GM12878 (cell line): ENCODE data around the gene CMSS1. TPM values are rescaled to one million over a fixed set of nuclear protein-coding genes. Genes with fewer than 3 reads are reported as not detected.

Experiments
- ATAC-seq: fragments of 200-7000 bp; cut with Tn5 transposase; 3 replicates; pipeline ENCODE4 v1.9.1; 2020; ENCODE audit warnings: mild to moderate bottlenecking, moderate library complexity
- BruUV-seq: library from RNA; stranded (reverse); fragments of 400-500 nt; replicated peaks from 2 replicates; lab custom pipeline; 2021; lab: Mats Ljungman, UMichigan
- CTCF ChIA-PET: fragments of 300-600 bp; sonication (Branson Sonifier 250); formaldehyde crosslinking; extraction: SDS; loops from one replicate; lab custom pipeline; 2021; ENCODE audit warnings: inconsistent platforms; lab: Yijun Ruan, JAX
- POLR2A ChIA-PET: fragments of 350-600 bp; formaldehyde crosslinking; extraction: SDS; loops from one replicate; lab custom pipeline; 2021; ENCODE audit warnings: inconsistent platforms; lab: Charles Lee
- RAD21 ChIA-PET: fragments of 300-600 bp; sonication (Branson Sonifier 250); formaldehyde crosslinking; loops from one replicate; lab custom pipeline; 2023; ENCODE audit warnings: antibody characterized with exemption; ENCODE audit not compliant: unreplicated experiment; lab: Charles Lee
- SMC1A ChIA-PET: fragments of 300-600 bp; sonication (Branson Sonifier 250); formaldehyde crosslinking; loops from one replicate; lab custom pipeline; 2023; ENCODE audit not compliant: unreplicated experiment, uncharacterized antibody; lab: Charles Lee
- DNase-seq: peaks from one replicate; pipeline ENCODE4 v3.0.0-alpha.2; 2011; ENCODE audit warnings: low read depth, low spot score
- FAIRE-seq: peaks from 3 replicates; lab custom pipeline; 2011; peaks lifted over from hg19 to GRCh38; lab: Jason Lieb, UNC
- H2AFZ ChIP-seq: 2 replicates; pipeline ENCODE4 v1.6.0; 2011; ENCODE audit warnings: low read depth, low read length, control low read depth; ENCODE audit not compliant: control insufficient read depth
- H3K27ac ChIP-seq: 2 replicates; pipeline ENCODE4 v1.5.1; 2011; ENCODE audit warnings: control low read depth; ENCODE audit not compliant: control insufficient read depth, insufficient read depth
- H3K27me3 ChIP-seq, 2 experiments: replicated peaks in 1 of 2; 2 replicates each; pipeline versions ENCODE4 v1.6.0 to v1.6.1; 2011; ENCODE audit warnings: low read length in 1 of 2; ENCODE audit not compliant: control insufficient read depth in 2 of 2, insufficient read depth in 2 of 2
- H3K36me3 ChIP-seq, 2 experiments: 2 replicates each; pipeline ENCODE4 v1.5.1; 2011; ENCODE audit warnings: low read length in 1 of 2; ENCODE audit not compliant: control insufficient read depth in 2 of 2, insufficient read depth in 2 of 2
- H3K4me1 ChIP-seq: 2 replicates; pipeline ENCODE4 v1.6.1; 2011; ENCODE audit warnings: mild to moderate bottlenecking, low read length, moderate library complexity, mixed read lengths; ENCODE audit not compliant: control insufficient read depth, insufficient read depth
- H3K4me2 ChIP-seq: 2 replicates; pipeline ENCODE4 v1.6.0; 2011; ENCODE audit warnings: control low read depth; ENCODE audit not compliant: control insufficient read depth, insufficient read depth
- H3K4me3 ChIP-seq: fragments of 200-600 bp; sonication (generic); 2 replicates; pipeline ENCODE4 v1.5.1; 2016
- H3K79me2 ChIP-seq: 2 replicates; pipeline ENCODE4 v1.6.0; 2011; ENCODE audit warnings: low read length; ENCODE audit not compliant: control insufficient read depth, insufficient read depth
- H3K9ac ChIP-seq: 2 replicates; pipeline ENCODE4 v1.8.0; 2011; ENCODE audit warnings: low read length, control low read depth, mixed read lengths; ENCODE audit not compliant: control insufficient read depth, insufficient read depth
- H3K9me3 ChIP-seq: replicated peaks from 3 replicates; pipeline ENCODE4 v1.5.1; 2011; ENCODE audit warnings: mild to moderate bottlenecking, low read length; ENCODE audit not compliant: control insufficient read depth, insufficient read depth
- H4K20me1 ChIP-seq: 2 replicates; pipeline ENCODE4 v1.6.0; 2011; ENCODE audit not compliant: control insufficient read depth, insufficient read depth
- ATF3 ChIP-seq: IDR thresholded peaks from 2 replicates; pipeline ENCODE4 v1.6.1; 2011; ENCODE audit warnings: low read depth, mild to moderate bottlenecking, low read length, moderate library complexity, borderline replicate concordance; ENCODE audit errors: extremely low read depth
- BACH1 ChIP-seq: fragments of 450-650 bp; IDR thresholded peaks from 2 replicates; pipeline ENCODE4 v1.6.1; 2017; ENCODE audit warnings: mild to moderate bottlenecking, borderline replicate concordance
- EP300 ChIP-seq, 2 experiments: fragments of 150-350 bp in 1 of 2; IDR thresholded peaks; 2 replicates each; pipeline ENCODE4 v1.6.1; 2011 to 2012; ENCODE audit warnings: low read depth in 2 of 2, low read length in 2 of 2, borderline replicate concordance in 1 of 2, improper control_type of control experiment in 1 of 2, inconsistent platforms in 1 of 2; ENCODE audit not compliant: control insufficient read depth in 1 of 2
- ESRRA ChIP-seq: IDR thresholded peaks from 2 replicates; pipeline ENCODE4 v1.6.1; 2012; ENCODE audit warnings: mild to moderate bottlenecking, low read length, improper control_type of control experiment
- EZH2 ChIP-seq: IDR thresholded peaks from 2 replicates; pipeline ENCODE4 v1.6.1; 2012; ENCODE audit warnings: low read depth, mild to moderate bottlenecking, control low read depth, inconsistent platforms, low read length, borderline replicate concordance; ENCODE audit not compliant: control insufficient read depth
- FOS ChIP-seq: IDR thresholded peaks from 3 replicates; pipeline ENCODE4 v1.6.1; 2011; ENCODE audit warnings: borderline replicate concordance; ENCODE audit not compliant: insufficient read length; ENCODE audit errors: extremely low read depth
- KDM1A ChIP-seq: fragments of 200-600 bp; sonication (generic); IDR thresholded peaks from 2 replicates; pipeline ENCODE4 v1.6.1; 2016; ENCODE audit warnings: borderline replicate concordance
- MXI1 ChIP-seq: fragments of 150-350 bp; IDR thresholded peaks from 2 replicates; pipeline ENCODE4 v1.6.1; 2011; ENCODE audit warnings: low read depth, mild to moderate bottlenecking, inconsistent platforms, low read length, improper control_type of control experiment
- NR2C2 ChIP-seq: IDR thresholded peaks from 2 replicates; pipeline ENCODE4 v1.6.1; 2011; ENCODE audit warnings: borderline replicate concordance, low read depth; ENCODE audit not compliant: control insufficient read depth, insufficient read length
- NRF1 ChIP-seq: conservative IDR thresholded peaks from 2 replicates; pipeline ENCODE4 v1.6.1; 2011; ENCODE audit warnings: mild to moderate bottlenecking, low read depth, low read length, improper control_type of control experiment
- PBX3 ChIP-seq: IDR thresholded peaks from 2 replicates; pipeline ENCODE4 v1.6.1; 2011; ENCODE audit warnings: mild to moderate bottlenecking, low read depth, low read length, moderate library complexity; ENCODE audit not compliant: insufficient replicate concordance
- SMAD1 ChIP-seq: fragments of 450-650 bp; IDR thresholded peaks from 2 replicates; pipeline ENCODE4 v1.6.1; 2018; ENCODE audit warnings: mild to moderate bottlenecking, low read depth; ENCODE audit not compliant: partially characterized antibody
- USF1 ChIP-seq: IDR thresholded peaks from 2 replicates; pipeline ENCODE4 v1.6.1; 2011; ENCODE audit warnings: borderline replicate concordance, low read depth, mild to moderate bottlenecking, moderate library complexity, mixed read lengths, low read length; ENCODE audit not compliant: insufficient read depth; ENCODE audit errors: extremely low read length
- YY1 ChIP-seq: IDR thresholded peaks from 2 replicates; pipeline ENCODE4 v1.6.1; 2011; ENCODE audit warnings: low read depth, mild to moderate bottlenecking, low read length
- WGBS: methylation state at CpG from one replicate; pipeline ENCODE4 v1.1.6; 2016; ENCODE audit warnings: low lambda C conversion rate; ENCODE audit not compliant: insufficient replicate concordance, insufficient coverage; ENCODE audit errors: missing lambda C conversion rate; 5-methylcytosine and 5-hydroxymethylcytosine counted together
- in situ Hi-C: fragments of 300-500 bp; cut with MboI; formaldehyde crosslinking; loops from 9 replicates; pipeline ENCODE4 v1.14.3; 2018; ENCODE audit warnings: mixed read lengths
- intact Hi-C: fragments of 100-400 bp; cut with micrococcal nuclease; formaldehyde crosslinking; loops from one replicate; pipeline ENCODE4 v1.14.2; 2022; ENCODE audit not compliant: unreplicated experiment
- polyA plus RNA-seq, 11 experiments: library from polyadenylated mRNA; depleted of rRNA in 4 of 11; unstranded in 6 of 11; stranded (reverse) in 5 of 11; fragments of >200 nt; fragmentation: Nextera tagmentation in 4 of 11; fragmentation: Illumina TruSeq in 1 of 11; extraction: Ambion mirVana in 4 of 11; extraction: Trizol in 1 of 11; gene quantifications; 1 replicate in 1 of 11; 2 replicates in 10 of 11; pipeline versions ENCODE4 v1.2.1 to v1.2.3, GENCODE V29; 2011 to 2016; ENCODE audit warnings: inconsistent platforms in 2 of 11, missing spikeins in 2 of 11, low read depth in 1 of 11
- total RNA-seq, 4 experiments: library from RNA; depleted of rRNA in 3 of 4; stranded (reverse); fragments of >200 nt in 3 of 4; fragmentation: Illumina TruSeq in 1 of 4; extraction: Trizol in 1 of 4; gene quantifications; 2 replicates each; pipeline versions ENCODE4 v1.2.1 to v1.2.3, GENCODE V29; 2013 to 2021

CMSS1 gene
- total and polyA plus RNA-seq, 10 of the 15 experiments (the other 5 are each of a cell fraction or from before 2014, with no cell fraction given), result 31.0 to 118 (median 70.1) TPM

- H3K27me3 ChIP-seq, result no peaks in the 10 kb centered on the region
- SMC1A ChIA-PET, result no interaction called here
- ATAC-seq (no peak), DNase-seq (no peak), FAIRE-seq (no peak)
- no peaks in the 10 kb centered on the region for H3K36me3 ChIP-seq
- no peak overlapping the region for H2AFZ ChIP-seq
- RAD21 ChIA-PET, result interaction anchor here (1.3 kb wide), 1 partner anchor 444 kb away, joined by 4 read pairs; no protein-coding TSS in a partner anchor
- in situ Hi-C loops, result no loop called here
- H3K4me1 ChIP-seq, result no peaks in the 10 kb centered on the region
- POLR2A ChIA-PET, result no interaction called here
- no peaks in the 10 kb centered on the region for H3K9me3 ChIP-seq
- no TSS peak for BruUV-seq
- intact Hi-C loops, result no loop called here
- H3K9ac ChIP-seq, result no peak overlapping the region
- CTCF ChIA-PET, result no interaction called here
- 89% methylated on average over 1 of the region's 1 CpG for WGBS
- H3K4me3 ChIP-seq, result no peak overlapping the region
- no peaks in the 10 kb centered on the region for H4K20me1 ChIP-seq
- no peak for TF ChIP-seq BACH1
- TF ChIP-seq NRF1, result no peak
- TF ChIP-seq EZH2, result no peak
- no peak for TF ChIP-seq FOS
- no peak for TF ChIP-seq KDM1A
- no peak for TF ChIP-seq ESRRA
- no peak for TF ChIP-seq ATF3
- no peak for TF ChIP-seq NR2C2
- no peak for TF ChIP-seq MXI1
- TF ChIP-seq YY1, result no peak
- TF ChIP-seq SMAD1, result no peak
- TF ChIP-seq USF1, result no peak
- no peak for TF ChIP-seq PBX3
- no peak for TF ChIP-seq EP300 (IDR thresholded peaks at IDR 0.05; ENCODE audit: borderline replicate concordance in 1 of 2, control insufficient read depth in 1 of 2, low read depth in 2 of 2, low read length in 2 of 2)
- H3K79me2 ChIP-seq, result no peaks in the 10 kb centered on the region
- no peak overlapping the region for H3K27ac ChIP-seq
- H3K4me2 ChIP-seq, result no peak overlapping the region
Measured at GRCh38 chr3:99810403-99810802, 7.3 kb upstream of the CMSS1 start.
